ENCODE measurements around the gene ZNF740. TPM values are rescaled to one million over a fixed set of nuclear protein-coding genes. Genes with fewer than 3 reads are reported as not detected.

The ZNF740 gene
- total RNA-seq, 1 experiment from 2014 or later = 35.8 TPM

- Histone ChIP-seq H3K4me3 (ENCODE audit: low read depth, low read length) (no peak overlapping the region), H3K9me3 (no peaks in the 10 kb centered on the region), H3K4me1 (no peaks in the 10 kb centered on the region), H3K36me3 (ENCODE audit: control insufficient read depth, insufficient read depth, low read length) (no peaks in the 10 kb centered on the region; the same call in 1 of the 2 replicates), H3K27me3 (replicated peaks; ENCODE audit: control insufficient read depth, insufficient read depth, low read length) (no peaks in the 10 kb centered on the region)
- Mint-ChIP-seq H3K9me3 (ENCODE audit: unreplicated experiment) (no peaks in the 10 kb centered on the region), H3K27me3 (ENCODE audit: insufficient read depth, unreplicated experiment) (no peaks in the 10 kb centered on the region), H3K4me1 (ENCODE audit: low read depth, unreplicated experiment) (no peaks in the 10 kb centered on the region), H3K27ac (ENCODE audit: unreplicated experiment) (no peak overlapping the region), H3K36me3 (ENCODE audit: insufficient read depth, unreplicated experiment) (peaks cover 9% of the 10 kb centered on the region), H3K4me3 (ENCODE audit: unreplicated experiment) (no peak overlapping the region)
- intact Hi-C loops (cut with micrococcal nuclease; ENCODE audit: unreplicated experiment) = no loop called here
- BruUV-seq (replicated peaks) = no TSS peak
- CTCF ChIA-PET = interaction anchor here (0.6 to 1.0 kb wide), 2 partner anchors 127 to 152 kb away, joined by 3 read pairs; no protein-coding TSS in a partner anchor
- no peak for DNase-seq
- POLR2A ChIA-PET = no interaction called here
- TF ChIP-seq CTCF (IDR thresholded peaks at IDR 0.05; ENCODE audit: insufficient read depth in 1 of 2, low read depth in 1 of 2, low read length in 1 of 2, severe bottlenecking in 1 of 2, unreplicated experiment in 1 of 2) = no peak
Measured at GRCh38 chr12:53193040-53193439, 12.5 kb downstream of the ZNF740 start.

GRCh38 chr12:53193985-53194716 is 13.6 kb downstream of the ZNF740 start:
- CTCF ChIA-PET = no interaction called here
- POLR2A ChIA-PET = no interaction called here
- Histone ChIP-seq H3K9me3 (no peaks in the 10 kb centered on the region), H3K27me3 (replicated peaks; ENCODE audit: control insufficient read depth, insufficient read depth, low read length) (no peaks in the 10 kb centered on the region), H3K36me3 (ENCODE audit: control insufficient read depth, insufficient read depth, low read length) (no peaks in the 10 kb centered on the region; the same call in 1 of the 2 replicates), H3K4me1 (no peaks in the 10 kb centered on the region), H3K4me3 (ENCODE audit: low read depth, low read length) (no peak overlapping the region)
- TF ChIP-seq CTCF (IDR thresholded peaks at IDR 0.05; ENCODE audit: insufficient read depth in 1 of 2, low read depth in 1 of 2, low read length in 1 of 2, severe bottlenecking in 1 of 2, unreplicated experiment in 1 of 2) = no peak
- Mint-ChIP-seq H3K9me3 (ENCODE audit: unreplicated experiment) (no peaks in the 10 kb centered on the region), H3K36me3 (ENCODE audit: insufficient read depth, unreplicated experiment) (peaks cover 9% of the 10 kb centered on the region), H3K27me3 (ENCODE audit: insufficient read depth, unreplicated experiment) (no peaks in the 10 kb centered on the region), H3K4me3 (ENCODE audit: unreplicated experiment) (no peak overlapping the region), H3K4me1 (ENCODE audit: low read depth, unreplicated experiment) (no peaks in the 10 kb centered on the region), H3K27ac (ENCODE audit: unreplicated experiment) (no peak overlapping the region)
- BruUV-seq (replicated peaks) = no TSS peak
- intact Hi-C loops (cut with micrococcal nuclease; ENCODE audit: unreplicated experiment) = no loop called here
- DNase-seq = no peak

- Mint-ChIP-seq H3K36me3 (ENCODE audit: insufficient read depth, unreplicated experiment) (peaks cover 9% of the 10 kb centered on the region), H3K27me3 (ENCODE audit: insufficient read depth, unreplicated experiment) (no peaks in the 10 kb centered on the region), H3K27ac (ENCODE audit: unreplicated experiment) (no peak overlapping the region), H3K4me1 (ENCODE audit: low read depth, unreplicated experiment) (no peaks in the 10 kb centered on the region), H3K9me3 (ENCODE audit: unreplicated experiment) (no peaks in the 10 kb centered on the region), H3K4me3 (ENCODE audit: unreplicated experiment) (no peak overlapping the region)
- Histone ChIP-seq H3K9me3 (no peaks in the 10 kb centered on the region), H3K36me3 (ENCODE audit: control insufficient read depth, insufficient read depth, low read length) (no peaks in the 10 kb centered on the region; the same call in 1 of the 2 replicates), H3K4me1 (no peaks in the 10 kb centered on the region), H3K27me3 (replicated peaks; ENCODE audit: control insufficient read depth, insufficient read depth, low read length) (no peaks in the 10 kb centered on the region), H3K4me3 (ENCODE audit: low read depth, low read length) (no peak overlapping the region)
- no TSS peak for BruUV-seq (replicated peaks)
- TF ChIP-seq CTCF (IDR thresholded peaks at IDR 0.05; ENCODE audit: insufficient read depth in 1 of 2, low read depth in 1 of 2, low read length in 1 of 2, severe bottlenecking in 1 of 2, unreplicated experiment in 1 of 2) = no peak
- POLR2A ChIA-PET = no interaction called here
- DNase-seq = no peak
- intact Hi-C loops (cut with micrococcal nuclease; ENCODE audit: unreplicated experiment) = no loop called here
- CTCF ChIA-PET = interaction anchor here (0.6 to 1.0 kb wide), 2 partner anchors 101 to 150 kb away, joined by 3 read pairs; partner anchors contain the start of gene PFDN5
Measured at GRCh38 chr12:53194973-53195372, 14.5 kb downstream of the ZNF740 start.
